Stomach (tissue), 9 donors: Measurements from ENCODE around the gene KCNJ15. TPM values are rescaled to one million over a fixed set of nuclear protein-coding genes. Genes with fewer than 3 reads are reported as not detected.
"Not testable (repeated sequence)": the region's sequence is repeated elsewhere in the genome, so short reads cannot be mapped to it uniquely, and the experiment has no call there.

Source experiments
- DNase-seq, 2 donors: peaks; one replicate each; pipeline versions ENCODE4 v3.0.0 to v3.0.0-alpha.2; 2013 to 2019
- H3K27ac ChIP-seq, 5 donors: fragments of 200-600 bp in 4 of 5; sonication (generic) in 4 of 5; one replicate each; pipeline ENCODE4 v1.5.1; 2013 to 2019; ENCODE audit warnings: mild to moderate bottlenecking in 1 of 5, moderate library complexity in 1 of 5
- H3K27me3 ChIP-seq, 3 donors: fragments of 200-600 bp; sonication (generic); one replicate each; pipeline ENCODE4 v1.5.1; 2017 to 2019; ENCODE audit warnings: mixed run types in 1 of 3
- H3K36me3 ChIP-seq, 4 donors: fragments of 200-600 bp; sonication (generic); 1 replicate in 3 of 4; 2 replicates in 1 of 4; pipeline ENCODE4 v1.5.1; 2016 to 2019
- H3K4me1 ChIP-seq, 4 donors: fragments of 200-600 bp; sonication (generic); one replicate each; pipeline ENCODE4 v1.5.1; 2016 to 2019
- H3K4me3 ChIP-seq, 4 donors: fragments of 200-600 bp; sonication (generic) in 3 of 4; one replicate each; pipeline ENCODE4 v1.5.1; 2016 to 2019; ENCODE audit warnings: mild to moderate bottlenecking in 1 of 4
- H3K9me3 ChIP-seq, 4 donors: fragments of 200-600 bp; sonication (generic); one replicate each; pipeline ENCODE4 v1.5.1; 2016 to 2019
- EP300 ChIP-seq: sonication (generic); formaldehyde crosslinking; IDR thresholded peaks from one replicate; pipeline ENCODE4 v1.6.1; 2017; ENCODE audit warnings: antibody characterized with exemption
- POLR2A ChIP-seq, 4 donors: fragments of 450-650 bp; IDR thresholded peaks; one replicate each; pipeline ENCODE4 v1.6.1; 2016; ENCODE audit warnings: antibody characterized with exemption in 4 of 4, control low read depth in 2 of 4, mild to moderate bottlenecking in 1 of 4, moderate library complexity in 1 of 4
- POLR2AphosphoS5 ChIP-seq, 3 donors: sonication (generic); formaldehyde crosslinking; IDR thresholded peaks; one replicate each; pipeline ENCODE4 v1.6.1; 2016; ENCODE audit warnings: antibody characterized with exemption in 3 of 3
- WGBS, 5 donors: extraction: QIAGEN DNeasy Blood & Tissue Kit in 3 of 5; methylation state at CpG; one replicate each; pipeline versions ENCODE4 v1.1.5 to v1.1.7; 2013 to 2018; 5-methylcytosine and 5-hydroxymethylcytosine counted together
- intact Hi-C: fragments of 100-400 bp; cut with DNase I; formaldehyde crosslinking; loops from one replicate; pipeline ENCODE4 v1.15.1; 2023; ENCODE audit warnings: low total_unique reads
- polyA plus RNA-seq, 3 donors: library from polyadenylated mRNA; stranded (reverse); fragments of 200-250 nt; gene quantifications; one replicate each; pipeline ENCODE4 v1.2.3, GENCODE V29; 2013
- total RNA-seq, 5 donors: library from RNA; depleted of rRNA; stranded (reverse); fragments of >200 nt; gene quantifications; one replicate each; pipeline versions ENCODE4 v1.1.0 to v1.2.3, GENCODE V29; 2014 to 2016
- TF ChIP-seq, protein P1 (sequence below), 7 experiments: fragments of 450-650 bp in 4 of 7; fragments of 200-600 bp in 3 of 7; sonication (generic) in 3 of 7; IDR thresholded peaks; one replicate each; pipeline ENCODE4 v1.5.1; 2016 to 2019; ENCODE audit warnings: antibody characterized with exemption in 7 of 7, control low read depth in 2 of 7, mild to moderate bottlenecking in 1 of 7
- donor health status: healthy with polysubstance abuse.
- donor health status: Bipolar disorder and iron deficiency.
- donor health status: healthy.

Gene KCNJ15
- total and polyA plus RNA-seq, 8 donors = 3.5 to 38.4 (median 7.3) TPM; not detected in 1

GRCh38 chr21:38244885-38245869 lies 11.6 kb upstream of the KCNJ15 start:
- Histone ChIP-seq H3K4me1 (peaks cover 8 to 48% (median 14%) of the 10 kb centered on the region in 4 donors), H3K9me3 (no peaks in the 10 kb centered on the region), H3K4me3 (no peak overlapping the region), H3K27ac (peak overlapping the region in 2 of 5 donors; percentile 19 to 28), H3K36me3 (no peaks in the 10 kb centered on the region), H3K27me3 (no peaks in the 10 kb centered on the region)
- TF ChIP-seq POLR2A (IDR thresholded peaks at IDR 0.05) (no peak), POLR2AphosphoS5 (IDR thresholded peaks at IDR 0.05) (no peak), EP300 (no peak)
- TF ChIP-seq, protein P1, sequence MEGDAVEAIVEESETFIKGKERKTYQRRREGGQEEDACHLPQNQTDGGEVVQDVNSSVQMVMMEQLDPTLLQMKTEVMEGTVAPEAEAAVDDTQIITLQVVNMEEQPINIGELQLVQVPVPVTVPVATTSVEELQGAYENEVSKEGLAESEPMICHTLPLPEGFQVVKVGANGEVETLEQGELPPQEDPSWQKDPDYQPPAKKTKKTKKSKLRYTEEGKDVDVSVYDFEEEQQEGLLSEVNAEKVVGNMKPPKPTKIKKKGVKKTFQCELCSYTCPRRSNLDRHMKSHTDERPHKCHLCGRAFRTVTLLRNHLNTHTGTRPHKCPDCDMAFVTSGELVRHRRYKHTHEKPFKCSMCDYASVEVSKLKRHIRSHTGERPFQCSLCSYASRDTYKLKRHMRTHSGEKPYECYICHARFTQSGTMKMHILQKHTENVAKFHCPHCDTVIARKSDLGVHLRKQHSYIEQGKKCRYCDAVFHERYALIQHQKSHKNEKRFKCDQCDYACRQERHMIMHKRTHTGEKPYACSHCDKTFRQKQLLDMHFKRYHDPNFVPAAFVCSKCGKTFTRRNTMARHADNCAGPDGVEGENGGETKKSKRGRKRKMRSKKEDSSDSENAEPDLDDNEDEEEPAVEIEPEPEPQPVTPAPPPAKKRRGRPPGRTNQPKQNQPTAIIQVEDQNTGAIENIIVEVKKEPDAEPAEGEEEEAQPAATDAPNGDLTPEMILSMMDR (IDR thresholded peaks at IDR 0.05) = no peak
- 58 to 83% (median 71%) methylated on average over 9 of the region's 9 CpGs for WGBS, 5 donors
- DNase-seq = peak in 1 of 2 donors; percentile 40
- intact Hi-C loops = no loop called here

DNA sequence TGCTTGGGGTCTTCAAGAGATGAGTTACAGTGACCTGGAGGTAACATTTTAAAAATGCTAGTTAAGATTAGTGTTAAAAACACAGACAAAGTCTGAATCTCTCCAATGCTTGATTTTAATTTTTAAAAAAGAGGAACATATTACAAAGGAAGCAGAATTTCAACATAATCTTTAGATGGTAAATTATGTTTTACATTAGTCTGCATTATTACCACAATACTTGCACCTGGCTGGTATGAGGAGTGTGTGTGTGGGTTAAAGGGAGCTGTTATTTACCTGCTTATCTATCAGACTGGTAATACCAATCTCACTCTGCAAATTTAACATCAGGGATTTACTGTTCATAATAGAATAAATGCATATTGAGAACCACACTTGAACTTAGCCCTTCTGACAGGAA lies 10.3 kb upstream of the KCNJ15 start:
- no peaks in the 10 kb centered on the region for H3K9me3 ChIP-seq
- no peak overlapping the region for H3K27ac ChIP-seq
- intact Hi-C loops = no loop called here
- H3K4me1 ChIP-seq = peaks cover 0 to 47% (median 24%) of the 10 kb centered on the region in 4 donors
- TF ChIP-seq POLR2AphosphoS5 (IDR thresholded peaks at IDR 0.05) (no peak), POLR2A (IDR thresholded peaks at IDR 0.05) (no peak), EP300 (no peak)
- TF ChIP-seq, protein P1 (IDR thresholded peaks at IDR 0.05) = no peak
- H3K36me3 ChIP-seq = no peaks in the 10 kb centered on the region
- no peak overlapping the region for H3K4me3 ChIP-seq
- H3K27me3 ChIP-seq = no peaks in the 10 kb centered on the region
- no peak for DNase-seq

- H3K4me3 ChIP-seq, H3K27ac ChIP-seq, intact Hi-C loops, DNase-seq, H3K36me3 ChIP-seq, H3K9me3 ChIP-seq, H3K27me3 ChIP-seq: not testable (repeated sequence)
- H3K4me1 ChIP-seq = peaks cover 0 to 46% (median 24%) of the 10 kb centered on the region in 4 donors
- WGBS, 5 donors = 85 to 95% (median 89%) methylated on average over 2 of the region's 2 CpGs
Observed at GRCh38 chr21:38247054-38247453, 9.7 kb upstream of the KCNJ15 start.

DNA sequence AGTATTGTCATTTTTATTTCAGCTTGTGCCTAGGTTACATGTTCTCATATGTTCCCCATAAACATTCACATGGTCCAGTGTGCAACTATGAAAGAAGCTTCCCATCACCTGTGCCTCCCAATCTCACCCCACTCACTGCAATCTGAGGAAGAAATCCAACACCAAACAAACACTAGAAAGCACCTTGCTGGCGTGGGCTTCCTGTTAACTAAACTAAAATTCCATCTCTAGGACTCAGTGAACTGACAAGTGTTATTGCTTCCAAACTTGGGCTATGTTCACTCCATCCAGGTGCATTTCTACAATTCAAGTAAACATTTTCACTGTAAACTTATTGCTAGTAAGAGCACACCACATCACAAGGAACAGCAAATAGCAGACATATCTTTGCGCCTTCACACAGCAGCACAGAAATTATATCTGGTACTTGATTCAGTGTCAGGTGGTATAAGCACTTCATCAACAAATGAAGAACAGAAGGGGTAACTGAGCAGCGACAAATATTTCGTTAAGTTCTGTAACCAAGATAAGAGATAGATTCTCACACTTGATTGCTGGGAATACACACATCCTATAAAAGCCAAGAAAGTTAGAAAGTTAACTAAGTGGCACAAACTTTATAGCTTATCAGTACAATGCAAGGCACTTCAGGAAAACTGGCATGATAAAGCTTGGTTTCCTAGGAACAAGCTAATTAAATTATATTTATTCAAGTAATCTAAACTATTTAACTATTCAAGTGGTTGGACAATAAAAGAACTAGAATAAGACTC lies 8.9 kb upstream of the KCNJ15 start:
- Histone ChIP-seq H3K27ac (no peak overlapping the region), H3K27me3 (no peaks in the 10 kb centered on the region), H3K4me1 (peaks cover 0 to 45% (median 24%) of the 10 kb centered on the region in 4 donors), H3K4me3 (no peak overlapping the region), H3K9me3 (no peaks in the 10 kb centered on the region), H3K36me3 (no peaks in the 10 kb centered on the region)
- DNase-seq = no peak
- 30 to 61% (median 45%) methylated on average over 4 of the region's 4 CpGs for WGBS, 5 donors
- intact Hi-C loops = no loop called here
- no peak for TF ChIP-seq POLR2A (IDR thresholded peaks at IDR 0.05)
- TF ChIP-seq POLR2AphosphoS5 (IDR thresholded peaks at IDR 0.05) = no peak
- TF ChIP-seq EP300 = no peak
- TF ChIP-seq, protein P1 (IDR thresholded peaks at IDR 0.05) = no peak
